ENCODE results near the gene CBLN3. TPM values are rescaled to one million over a fixed set of nuclear protein-coding genes. Genes with fewer than 3 reads are reported as not detected.
A peak's percentile ranks its signal among the peaks of the same experiment; 100 is the strongest.
"Not testable (repeated sequence)": the region's sequence is repeated elsewhere in the genome, so short reads cannot be mapped to it uniquely, and the experiment has no call there.

CBLN3 gene
- total RNA-seq, 1 donor from 2014 or later: 5.2 TPM

- Mint-ChIP-seq H3K36me3 (ENCODE audit: low read depth) (peaks cover 18% of the 10 kb centered on the region), H3K9me3 (ENCODE audit: low read depth) (peaks cover 25% of the 10 kb centered on the region), H3K4me3 (ENCODE audit: unreplicated experiment) (no peak overlapping the region), H3K4me1 (ENCODE audit: low read depth) (no peaks in the 10 kb centered on the region), H3K27me3 (ENCODE audit: low read depth) (no peaks in the 10 kb centered on the region), H3K27ac (ENCODE audit: unreplicated experiment) (no peak overlapping the region)
- DNase-seq (ENCODE audit: low spot score): no peak
- no peak for TF ChIP-seq CTCF (IDR thresholded peaks at IDR 0.05)
Measured at GRCh38 chr14:24458736-24459135, 29.3 kb upstream of the CBLN3 start.

GRCh38 chr14:24456980-24457379 is 27.5 kb upstream of the CBLN3 start:
- Mint-ChIP-seq H3K4me3 (ENCODE audit: unreplicated experiment) (no peak overlapping the region), H3K9me3 (ENCODE audit: low read depth) (peaks cover 30% of the 10 kb centered on the region), H3K27me3 (ENCODE audit: low read depth) (no peaks in the 10 kb centered on the region), H3K36me3 (ENCODE audit: low read depth) (peaks cover 27% of the 10 kb centered on the region), H3K4me1 (ENCODE audit: low read depth) (no peaks in the 10 kb centered on the region), H3K27ac (ENCODE audit: unreplicated experiment) (no peak overlapping the region)
- DNase-seq (ENCODE audit: low spot score): no peak
- TF ChIP-seq CTCF (IDR thresholded peaks at IDR 0.05): no peak

- not testable (repeated sequence) for DNase-seq (ENCODE audit: low spot score); H3K4me1 Mint-ChIP-seq (ENCODE audit: low read depth); H3K27me3 Mint-ChIP-seq (ENCODE audit: low read depth); H3K4me3 Mint-ChIP-seq (ENCODE audit: unreplicated experiment); H3K27ac Mint-ChIP-seq (ENCODE audit: unreplicated experiment)
- H3K36me3 Mint-ChIP-seq (ENCODE audit: low read depth): peaks cover 25% of the 10 kb centered on the region
- peaks cover 15% of the 10 kb centered on the region for H3K9me3 Mint-ChIP-seq (ENCODE audit: low read depth)
Measured at GRCh38 chr14:24450828-24451227, 21.4 kb upstream of the CBLN3 start.

- TF ChIP-seq CTCF (IDR thresholded peaks at IDR 0.05): no peak
- Mint-ChIP-seq H3K27ac (ENCODE audit: unreplicated experiment) (peak overlapping the region; percentile 98), H3K9me3 (ENCODE audit: low read depth) (no peaks in the 10 kb centered on the region), H3K4me3 (ENCODE audit: unreplicated experiment) (peak overlapping the region; percentile 88), H3K27me3 (ENCODE audit: low read depth) (no peaks in the 10 kb centered on the region), H3K36me3 (ENCODE audit: low read depth) (peaks cover 4% of the 10 kb centered on the region), H3K4me1 (ENCODE audit: low read depth) (peaks cover 28% of the 10 kb centered on the region)
- no peak for DNase-seq (ENCODE audit: low spot score)
Measured at GRCh38 chr14:24443053-24443665, 13.7 kb upstream of the CBLN3 start.

- H3K4me1 Mint-ChIP-seq (ENCODE audit: low read depth): peaks cover 29% of the 10 kb centered on the region
- DNase-seq (ENCODE audit: low spot score): peak; percentile 98
- H3K4me3 Mint-ChIP-seq (ENCODE audit: unreplicated experiment): peak within 1 kb of the TSS; percentile 88
- H3K27ac Mint-ChIP-seq (ENCODE audit: unreplicated experiment): peak within 1 kb of the TSS; percentile 98
- no peaks in the 10 kb centered on the region for H3K9me3 Mint-ChIP-seq (ENCODE audit: low read depth)
- peaks cover 6% of the 10 kb centered on the region for H3K36me3 Mint-ChIP-seq (ENCODE audit: low read depth)
- no peaks in the 10 kb centered on the region for H3K27me3 Mint-ChIP-seq (ENCODE audit: low read depth)
- TF ChIP-seq CTCF (IDR thresholded peaks at IDR 0.05): peak; percentile 39
Measured at GRCh38 chr14:24442240-24443052, 13.0 kb upstream of the CBLN3 start, which contains the start of gene SDR39U1. Gene SDR39U1, minus strand, starts transcription at chr14:24442776. Its CDS starts 7 bp downstream, at chr14:24442769.
